Heart right ventricle (tissue), 16 donors: ENCODE measurements around the gene RGMA. TPM values are rescaled to one million over a fixed set of nuclear protein-coding genes. Genes with fewer than 3 reads are reported as not detected.

ENCODE experiments used
- ATAC-seq, 8 donors: fragments of 200-7000 bp; cut with Tn5 transposase; one replicate each; pipeline ENCODE4 v1.9.1; 2020; ENCODE audit warnings: mild to moderate bottlenecking in 8 of 8, moderate library complexity in 8 of 8, moderate number of reproducible peaks in 1 of 8
- DNase-seq, 2 donors: peaks; one replicate each; pipeline ENCODE4 v3.0.0-alpha.2; 2020
- H3K27ac ChIP-seq, 10 donors: fragments of 200-600 bp; sonication (generic) in 2 of 10; one replicate each; pipeline versions ENCODE4 v1.5.0 to v1.8.0; 2020 to 2022; ENCODE audit warnings: mild to moderate bottlenecking in 3 of 10
- H3K27me3 ChIP-seq, 7 donors: fragments of 200-600 bp; one replicate each; pipeline ENCODE4 v1.8.0; 2021 to 2022; ENCODE audit warnings: mild to moderate bottlenecking in 2 of 7
- H3K36me3 ChIP-seq, 9 donors: fragments of 200-600 bp; sonication (generic) in 1 of 9; one replicate each; pipeline versions ENCODE4 v1.5.0 to v1.8.0; 2020 to 2022; ENCODE audit warnings: mild to moderate bottlenecking in 2 of 9
- H3K4me1 ChIP-seq, 9 donors: fragments of 200-600 bp; sonication (generic) in 1 of 9; one replicate each; pipeline versions ENCODE4 v1.5.0 to v1.8.0; 2020 to 2022; ENCODE audit warnings: mild to moderate bottlenecking in 4 of 9
- H3K4me3 ChIP-seq, 10 donors: fragments of 200-600 bp; sonication (generic) in 2 of 10; one replicate each; pipeline versions ENCODE4 v1.5.0 to v1.8.0; 2020 to 2022; ENCODE audit warnings: mild to moderate bottlenecking in 7 of 10, moderate library complexity in 2 of 10
- H3K9me3 ChIP-seq, 11 donors: fragments of 200-600 bp in 10 of 11; sonication (generic) in 2 of 11; one replicate each; pipeline versions ENCODE4 v1.5.0 to v1.8.0; 2013 to 2022; ENCODE audit warnings: mild to moderate bottlenecking in 2 of 11, control low read depth in 1 of 11, moderate library complexity in 1 of 11
- WGBS, 2 donors: extraction: QIAGEN DNeasy Blood & Tissue Kit; methylation state at CpG; one replicate each; pipeline ENCODE4 v1.1.7; 2013; ENCODE audit warnings: inconsistent platforms in 1 of 2; 5-methylcytosine and 5-hydroxymethylcytosine counted together
- intact Hi-C, 10 donors: fragments of 100-400 bp; cut with DNase I; formaldehyde crosslinking; loops; one replicate each; pipeline versions ENCODE4 v1.11.1 to v1.14.2; 2022
- polyA plus RNA-seq, 2 donors: library from polyadenylated mRNA; stranded (reverse); fragments of 200-250 nt; gene quantifications; one replicate each; pipeline ENCODE4 v1.2.3, GENCODE V29; 2013
- total RNA-seq, 10 donors: library from RNA; stranded (reverse); fragmentation: NEBNext Ultra II Directional in 3 of 10; extraction: Animal tissue kit (Norgen Biotek cat#: 25700) in 3 of 10; gene quantifications; one replicate each; pipeline versions ENCODE4 v1.2.1 to v1.2.4, GENCODE V29; 2021 to 2023
- TF ChIP-seq, protein P1 (sequence below), 9 donors: fragments of 200-600 bp; sonication (generic) in 2 of 9; IDR thresholded peaks; one replicate each; pipeline versions ENCODE4 v1.5.0 to v1.8.0; 2021 to 2022; ENCODE audit warnings: antibody characterized with exemption in 9 of 9, mild to moderate bottlenecking in 5 of 9, moderate library complexity in 1 of 9
- donor health status: Arrhythmogenic right ventricular cardiomyopathy.
- donor health status: ischemic (EF 13 %, LVEDD 7.1; RV severe dilation, severe dysfunction).
- donor health status: healthy with polysubstance abuse.
- donor health status: DM: no; HTN: yes; CAD: no.
- donor health status: DM: no; HTN: no; CAD: no.
- donor health status: ischemic (EF 25% LVEDD 6.9; RV normal size, moderate dysfunction).
- donor health status: ischemic (EF 25% LVEDD 5.7; RV mildly dilated, moderate dysfunction).
- donor health status: healthy.
- donor health status: DM: yes; HTN: yes; CAD: no.
- donor health status: Ischemic cardiomyopathy.
- donor health status: ischemic (EF 35%, LVEDD 5.7; RV mildly dilated, moderate dysfunction).
- donor health status: nonischemic (EF 11% LVEDD 7.7; RV severe dilation, severe dysfunction).
- donor health status: DM: yes; HTN: yes; CAD: no.
- donor health status: PGD.
- donor health status: ischemic (EF 29% LVEDD 5.4; RV normal size, mild dysfunction).
- donor health status: nonischemic (EF 23%, LVEDD 6.1; RV moderate dilation, normal function).

RGMA gene
- total and polyA plus RNA-seq, 12 donors = 4.9 to 33.8 (median 10.7) TPM

- intact Hi-C loops = loop anchor here in 2 of 10 donors (5.0 kb wide), 2 partner anchors 49 to 1059 kb away; no protein-coding TSS in a partner anchor
- TF ChIP-seq, protein P1, sequence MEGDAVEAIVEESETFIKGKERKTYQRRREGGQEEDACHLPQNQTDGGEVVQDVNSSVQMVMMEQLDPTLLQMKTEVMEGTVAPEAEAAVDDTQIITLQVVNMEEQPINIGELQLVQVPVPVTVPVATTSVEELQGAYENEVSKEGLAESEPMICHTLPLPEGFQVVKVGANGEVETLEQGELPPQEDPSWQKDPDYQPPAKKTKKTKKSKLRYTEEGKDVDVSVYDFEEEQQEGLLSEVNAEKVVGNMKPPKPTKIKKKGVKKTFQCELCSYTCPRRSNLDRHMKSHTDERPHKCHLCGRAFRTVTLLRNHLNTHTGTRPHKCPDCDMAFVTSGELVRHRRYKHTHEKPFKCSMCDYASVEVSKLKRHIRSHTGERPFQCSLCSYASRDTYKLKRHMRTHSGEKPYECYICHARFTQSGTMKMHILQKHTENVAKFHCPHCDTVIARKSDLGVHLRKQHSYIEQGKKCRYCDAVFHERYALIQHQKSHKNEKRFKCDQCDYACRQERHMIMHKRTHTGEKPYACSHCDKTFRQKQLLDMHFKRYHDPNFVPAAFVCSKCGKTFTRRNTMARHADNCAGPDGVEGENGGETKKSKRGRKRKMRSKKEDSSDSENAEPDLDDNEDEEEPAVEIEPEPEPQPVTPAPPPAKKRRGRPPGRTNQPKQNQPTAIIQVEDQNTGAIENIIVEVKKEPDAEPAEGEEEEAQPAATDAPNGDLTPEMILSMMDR (IDR thresholded peaks at IDR 0.05) = no peak
- no peak for DNase-seq
- H3K4me3 ChIP-seq = no peak overlapping the region
- H3K36me3 ChIP-seq = peaks cover 0 to 83% (median 12%) of the 10 kb centered on the region in 9 donors
- H3K4me1 ChIP-seq = peaks cover 0 to 19% (median 0%) of the 10 kb centered on the region in 9 donors
- no peak overlapping the region for H3K27ac ChIP-seq
- H3K9me3 ChIP-seq = peaks cover 0 to 17% (median 8%) of the 10 kb centered on the region in 11 donors
- no peaks in the 10 kb centered on the region for H3K27me3 ChIP-seq
- no peak for ATAC-seq
- 56 to 62% methylated on average over 16 of the region's 16 CpGs for whole genome bisulfite sequencing, 2 donors
Observed at GRCh38 chr15:93048759-93049161, 40.3 kb downstream of the RGMA start.

DNA sequence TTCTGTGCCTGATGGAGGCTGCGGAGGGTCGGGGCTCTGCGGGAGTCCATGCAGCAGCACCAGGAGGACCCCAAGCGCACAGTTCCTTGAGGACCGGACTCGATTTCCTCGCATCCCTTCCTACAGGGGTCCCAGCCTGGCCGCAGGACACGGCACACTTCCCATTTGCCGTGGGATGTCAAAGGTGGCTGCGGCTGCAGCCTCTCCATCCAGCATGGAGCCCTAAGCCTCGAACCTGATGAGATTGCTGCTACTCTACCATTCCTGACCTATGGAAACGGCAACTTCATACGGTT is 40.6 kb downstream of the RGMA start:
- peaks cover 0 to 19% (median 0%) of the 10 kb centered on the region in 9 donors for H3K4me1 ChIP-seq
- H3K4me3 ChIP-seq = no peak overlapping the region
- TF ChIP-seq, protein P1 (IDR thresholded peaks at IDR 0.05) = no peak
- intact Hi-C loops = loop anchor here in 2 of 10 donors (5.0 kb wide), 2 partner anchors 49 to 1059 kb away; no protein-coding TSS in a partner anchor
- no peak for DNase-seq
- no peak overlapping the region for H3K27ac ChIP-seq
- H3K9me3 ChIP-seq = peaks cover 0 to 17% (median 8%) of the 10 kb centered on the region in 11 donors
- H3K27me3 ChIP-seq = no peaks in the 10 kb centered on the region
- peaks cover 0 to 86% (median 13%) of the 10 kb centered on the region in 9 donors for H3K36me3 ChIP-seq
- WGBS, 2 donors = 91% methylated on average over 14 of the region's 14 CpGs
- ATAC-seq = no peak

DNA sequence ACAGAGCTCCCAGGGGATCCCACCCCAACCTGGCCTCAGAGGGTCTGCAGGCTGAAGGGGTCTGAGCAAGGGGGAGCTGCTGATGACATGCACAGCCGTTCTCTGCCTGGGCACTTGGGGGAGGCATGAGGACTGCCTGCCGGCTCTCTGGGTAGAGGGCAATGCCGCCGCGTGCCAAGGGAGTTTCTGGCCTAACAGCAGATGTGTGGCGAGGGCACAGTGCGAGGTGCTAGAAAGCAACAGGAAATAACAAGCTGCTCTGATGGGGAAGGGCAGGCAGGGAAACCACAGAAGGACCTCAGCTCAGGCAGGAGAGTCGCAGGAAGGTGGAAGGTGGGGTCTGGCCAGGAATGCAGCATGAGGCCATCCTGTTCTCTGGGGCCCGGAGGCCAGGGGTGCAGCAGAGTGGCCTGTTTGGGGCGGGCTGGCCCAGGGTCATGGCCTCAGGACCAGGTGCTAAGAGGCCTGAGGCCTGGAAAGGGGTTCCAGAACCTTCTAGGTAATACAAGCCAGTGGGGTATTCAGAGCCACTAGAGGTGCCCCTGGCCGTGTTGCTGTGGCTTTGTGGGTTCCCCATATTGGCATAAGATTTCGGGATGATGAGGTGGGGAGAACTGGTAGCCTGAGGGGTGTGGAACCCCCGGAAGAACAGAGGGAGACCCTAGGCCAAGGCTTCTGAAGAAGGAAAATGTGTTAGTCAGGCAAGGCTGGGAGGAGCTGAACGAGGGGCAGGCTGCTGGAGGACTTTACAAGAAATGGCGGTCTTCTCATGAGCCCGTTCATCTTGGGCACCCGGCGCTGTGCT is 41.2 kb downstream of the RGMA start:
- ATAC-seq (no peak), DNase-seq (no peak)
- intact Hi-C loops = loop anchor here in 2 of 10 donors (5.0 kb wide), 2 partner anchors 49 to 1059 kb away; no protein-coding TSS in a partner anchor
- Histone ChIP-seq H3K4me3 (no peak overlapping the region), H3K36me3 (peaks cover 0 to 89% (median 13%) of the 10 kb centered on the region in 9 donors), H3K9me3 (peaks cover 0 to 17% (median 8%) of the 10 kb centered on the region in 11 donors), H3K4me1 (peaks cover 0 to 19% (median 0%) of the 10 kb centered on the region in 9 donors), H3K27ac (peak overlapping the region in 1 of 10 donors; percentile 10), H3K27me3 (no peaks in the 10 kb centered on the region)
- WGBS, 2 donors = 85 to 86% methylated on average over 18 of the region's 18 CpGs
- TF ChIP-seq, protein P1 (IDR thresholded peaks at IDR 0.05) = no peak

DNA sequence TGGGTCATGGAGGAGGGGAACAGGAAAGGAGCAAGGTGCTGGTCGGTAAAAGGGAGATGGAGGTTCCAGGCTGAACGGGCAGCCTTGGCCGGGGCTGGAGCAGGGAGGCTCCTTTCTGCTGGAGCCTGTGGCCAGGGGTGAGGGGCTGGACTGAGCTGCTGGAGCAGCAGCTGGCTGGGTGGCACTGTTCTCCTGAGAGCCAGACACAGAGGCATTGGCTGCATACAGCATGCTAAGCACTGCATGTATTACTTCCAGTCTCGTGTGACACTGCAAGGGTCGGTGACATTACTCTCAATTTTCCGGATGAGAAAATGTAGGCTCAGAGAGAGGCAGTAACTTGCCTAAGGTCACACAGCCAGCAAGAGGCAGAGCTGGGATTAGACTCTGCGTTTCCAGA is 42.3 kb downstream of the RGMA start:
- 75 to 79% methylated on average over 7 of the region's 7 CpGs for WGBS, 2 donors
- ATAC-seq (no peak), DNase-seq (no peak)
- TF ChIP-seq, protein P1 (IDR thresholded peaks at IDR 0.05) = no peak
- Histone ChIP-seq H3K36me3 (peaks cover 0 to 83% (median 13%) of the 10 kb centered on the region in 9 donors), H3K27me3 (no peaks in the 10 kb centered on the region), H3K4me1 (peaks cover 0 to 19% (median 0%) of the 10 kb centered on the region in 9 donors), H3K4me3 (no peak overlapping the region), H3K9me3 (peaks cover 0 to 17% (median 8%) of the 10 kb centered on the region in 11 donors), H3K27ac (no peak overlapping the region)
- intact Hi-C loops = loop anchor here in 2 of 10 donors (5.0 kb wide), 2 partner anchors 51 to 1061 kb away; no protein-coding TSS in a partner anchor
